GM12873 (cell line): Measurements from ENCODE around the gene TMEM74B.

Experiments
- TF ChIP-seq, protein P1 (sequence below): IDR thresholded peaks from 2 replicates; pipeline ENCODE4 v1.5.1; 2012; ENCODE audit warnings: low read depth, mild to moderate bottlenecking, moderate library complexity, low read length, control low read depth; ENCODE audit not compliant: insufficient read depth; ENCODE audit errors: missing control alignments

Gene TMEM74B

DNA sequence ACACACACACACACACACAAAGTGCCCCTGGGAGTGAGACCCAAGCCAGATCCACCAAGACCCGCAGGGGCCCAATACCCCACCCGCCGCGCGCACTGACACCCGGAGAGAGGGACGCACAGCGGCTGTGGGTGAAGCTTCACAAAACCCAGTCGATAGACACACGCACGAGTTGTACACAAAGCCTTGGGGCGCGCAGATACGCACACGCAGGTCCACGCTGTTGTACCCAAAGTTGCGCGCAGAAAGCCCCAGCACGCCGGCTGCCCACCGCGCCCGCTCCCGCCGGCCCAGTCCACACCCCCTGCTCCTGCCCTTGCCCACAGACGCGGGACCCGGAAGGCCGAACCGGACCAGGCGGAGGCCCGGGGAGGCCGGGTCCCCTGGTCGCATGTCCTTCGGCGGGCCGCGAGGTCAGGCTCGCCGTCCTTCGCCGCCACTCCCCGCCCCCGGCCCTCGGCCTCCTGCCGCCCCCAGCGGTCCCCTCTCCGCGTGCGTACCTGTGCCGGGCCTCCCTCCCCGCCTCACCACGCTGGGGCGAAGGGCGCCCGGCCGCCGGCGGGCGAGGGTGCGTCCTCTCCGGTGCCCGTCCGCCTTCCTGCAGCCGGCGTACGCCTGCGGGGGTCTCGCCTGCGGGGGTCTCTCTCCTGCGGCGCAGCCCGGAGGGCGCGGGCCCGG lies at the start of gene TMEM74B:
Gene TMEM74B (minus strand): TSS at position 344 of the 678 bp plus-strand sequence. CDS start 1,180 bp downstream, outside the sequence.
- TF ChIP-seq, protein P1, sequence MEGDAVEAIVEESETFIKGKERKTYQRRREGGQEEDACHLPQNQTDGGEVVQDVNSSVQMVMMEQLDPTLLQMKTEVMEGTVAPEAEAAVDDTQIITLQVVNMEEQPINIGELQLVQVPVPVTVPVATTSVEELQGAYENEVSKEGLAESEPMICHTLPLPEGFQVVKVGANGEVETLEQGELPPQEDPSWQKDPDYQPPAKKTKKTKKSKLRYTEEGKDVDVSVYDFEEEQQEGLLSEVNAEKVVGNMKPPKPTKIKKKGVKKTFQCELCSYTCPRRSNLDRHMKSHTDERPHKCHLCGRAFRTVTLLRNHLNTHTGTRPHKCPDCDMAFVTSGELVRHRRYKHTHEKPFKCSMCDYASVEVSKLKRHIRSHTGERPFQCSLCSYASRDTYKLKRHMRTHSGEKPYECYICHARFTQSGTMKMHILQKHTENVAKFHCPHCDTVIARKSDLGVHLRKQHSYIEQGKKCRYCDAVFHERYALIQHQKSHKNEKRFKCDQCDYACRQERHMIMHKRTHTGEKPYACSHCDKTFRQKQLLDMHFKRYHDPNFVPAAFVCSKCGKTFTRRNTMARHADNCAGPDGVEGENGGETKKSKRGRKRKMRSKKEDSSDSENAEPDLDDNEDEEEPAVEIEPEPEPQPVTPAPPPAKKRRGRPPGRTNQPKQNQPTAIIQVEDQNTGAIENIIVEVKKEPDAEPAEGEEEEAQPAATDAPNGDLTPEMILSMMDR: no peak

DNA sequence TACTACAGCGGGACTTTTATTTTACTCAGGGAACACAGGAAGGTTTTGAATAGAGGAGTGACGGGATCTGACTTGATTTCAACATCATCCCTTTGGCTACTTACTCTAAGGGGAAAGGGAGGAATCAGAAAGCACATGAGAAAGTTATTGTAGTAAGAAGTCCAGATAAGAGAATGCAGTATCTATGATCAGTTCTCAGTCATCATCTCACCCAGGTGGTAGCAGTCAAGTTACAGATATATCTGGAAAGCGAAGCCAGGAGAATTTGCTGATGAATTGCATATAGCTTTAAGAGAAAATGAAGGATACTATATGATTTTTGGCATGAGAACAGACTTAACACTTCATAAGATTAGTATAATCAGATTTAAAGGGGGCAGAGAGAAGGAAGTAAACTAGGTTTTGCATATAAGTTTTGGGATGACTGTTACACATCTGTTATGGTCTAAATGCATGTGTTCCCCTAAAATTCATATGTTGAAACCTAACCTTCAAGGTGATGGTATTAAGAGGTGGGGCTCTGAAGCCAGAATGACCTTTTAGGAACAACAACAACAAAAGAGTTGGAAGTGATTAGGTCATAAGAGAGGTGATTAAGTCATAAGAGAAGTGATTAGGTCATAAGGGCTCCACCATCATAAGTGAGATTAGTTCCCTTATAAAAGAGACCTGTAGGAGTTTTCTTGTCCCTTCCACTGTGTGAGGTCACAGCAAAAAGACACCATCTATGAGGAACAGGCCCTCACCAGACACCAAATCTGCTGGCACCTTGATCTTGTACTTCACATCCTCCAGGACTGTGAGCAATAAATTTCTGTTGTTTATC lies 47.7 kb upstream of the TMEM74B start:
- TF ChIP-seq, protein P1: no peak

DNA sequence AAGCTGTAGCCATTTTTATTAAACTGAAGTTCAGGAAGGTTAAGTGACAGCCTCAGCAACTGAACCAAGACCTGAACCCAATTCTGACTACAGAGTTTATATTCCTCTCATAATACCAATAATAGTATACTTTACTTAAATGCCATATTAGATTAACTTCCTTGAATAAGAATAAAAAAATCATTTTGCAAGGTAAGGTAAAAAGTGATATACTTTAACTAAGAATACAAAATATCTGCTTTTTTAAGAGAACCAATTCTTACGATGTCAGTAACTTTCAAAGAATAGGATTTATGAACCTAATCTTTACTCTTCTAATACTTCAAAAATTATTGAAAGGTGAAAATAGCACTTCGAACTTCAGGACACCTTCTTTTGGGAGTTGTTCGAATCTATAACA lies 44.8 kb upstream of the TMEM74B start:
- TF ChIP-seq, protein P1: no peak

DNA sequence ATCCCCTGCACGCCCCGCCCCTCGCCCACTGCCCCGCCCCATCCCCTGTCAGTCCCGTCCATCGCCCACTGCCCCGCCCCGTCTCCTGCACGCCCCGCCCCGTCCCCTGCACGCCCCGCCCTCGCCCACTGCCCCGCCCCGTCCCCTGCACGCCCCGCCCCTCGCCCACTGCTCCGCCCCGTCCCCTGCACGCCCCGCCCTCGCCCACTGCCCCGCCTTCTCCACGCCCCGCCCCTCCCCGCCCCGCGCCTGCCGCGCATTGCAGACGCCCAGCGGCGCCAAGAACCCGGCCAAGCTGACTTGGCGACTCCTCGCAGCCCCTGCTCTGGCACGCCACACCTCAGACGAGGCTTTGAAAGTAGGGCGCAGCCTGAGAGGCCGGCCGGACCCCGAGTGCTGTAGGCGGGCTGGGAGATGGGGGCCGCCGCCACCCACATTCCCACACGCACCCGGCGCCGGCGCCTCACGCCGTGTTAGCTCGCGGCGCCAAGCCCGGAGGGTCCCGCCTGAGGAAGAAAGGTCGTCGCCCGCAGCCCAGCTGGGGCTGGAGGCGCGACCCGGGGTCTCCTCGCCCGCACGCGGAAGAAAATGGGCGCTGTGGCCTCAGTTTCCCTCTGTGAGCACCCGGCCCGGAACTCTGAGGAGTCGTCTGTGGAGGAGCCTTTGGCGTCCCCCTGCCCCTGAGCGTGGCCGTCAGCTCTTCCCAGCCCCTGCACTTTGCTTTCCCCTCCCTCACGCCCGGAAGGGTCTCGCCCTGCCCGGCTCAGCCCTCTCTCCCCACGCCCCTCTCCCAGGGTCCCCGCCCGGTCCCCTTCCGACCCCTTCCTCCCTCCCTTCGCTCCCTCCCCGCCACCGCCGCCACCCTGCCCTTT lies 41.2 kb upstream of the TMEM74B start, which contains the start of gene RAD21L1:
Gene RAD21L1 (plus strand): TSS at position 262 of the 872 bp plus-strand sequence. CDS start 2,410 bp downstream, outside the sequence.
- TF ChIP-seq, protein P1: no peak

DNA sequence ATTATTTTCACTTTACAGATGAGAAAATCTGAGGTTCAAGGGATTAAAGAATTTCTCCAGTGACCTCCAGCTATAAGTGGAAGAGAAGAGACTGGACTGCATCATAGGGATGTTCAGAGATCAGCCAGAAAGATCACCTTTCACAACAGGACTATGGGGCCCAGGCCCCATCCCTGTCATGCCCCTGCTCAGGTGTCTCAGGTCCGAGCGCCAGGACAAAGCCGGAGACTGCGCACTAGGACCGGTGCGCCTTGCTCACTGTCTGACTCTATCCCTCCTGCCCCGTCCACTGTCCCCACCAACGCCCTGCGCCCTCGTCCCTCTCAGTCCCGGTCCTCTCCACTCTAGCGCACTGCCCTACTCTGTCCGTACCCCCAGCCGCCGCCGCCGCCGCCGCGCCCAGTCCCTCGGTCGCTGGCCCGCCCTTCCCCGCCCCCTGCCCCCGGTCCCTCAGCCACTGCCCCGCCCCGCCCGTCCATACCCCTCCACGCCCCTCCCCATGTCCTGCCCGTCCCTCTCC lies 40.5 kb upstream of the TMEM74B start:
- TF ChIP-seq, protein P1: no peak

DNA sequence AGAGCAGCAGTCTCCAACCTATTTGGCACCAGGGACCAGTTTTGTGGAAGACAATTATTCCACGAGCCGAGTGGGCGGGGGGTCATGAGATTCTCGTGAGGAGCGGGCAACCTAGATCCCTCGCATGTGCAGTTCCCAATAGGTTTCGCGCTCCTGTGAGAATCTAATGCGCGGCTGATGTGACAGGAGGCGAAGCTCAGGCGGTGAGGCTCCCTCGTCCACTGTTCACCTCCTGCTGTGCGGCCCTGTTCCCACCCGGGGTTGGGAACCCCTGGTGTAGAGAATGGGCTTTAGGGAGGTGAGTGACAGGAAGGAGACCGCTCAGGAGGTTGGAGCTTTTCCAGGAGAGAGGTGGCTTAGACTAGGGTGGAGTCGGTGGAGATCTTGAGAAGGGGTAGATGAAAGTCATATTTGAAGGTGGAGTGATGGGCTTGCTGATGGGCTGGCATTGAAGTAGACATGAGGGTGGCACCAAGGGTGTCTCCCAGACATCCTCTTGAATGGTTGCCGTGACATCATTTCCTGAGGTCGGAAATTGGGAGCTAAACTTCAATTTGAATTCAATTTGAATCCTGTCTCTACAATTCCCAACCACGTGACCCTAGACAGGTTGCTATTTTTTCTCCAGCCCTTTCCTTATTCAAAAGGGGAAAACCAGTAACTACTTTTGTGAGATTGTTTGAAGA lies 39.6 kb upstream of the TMEM74B start:
- TF ChIP-seq, protein P1: no peak
